Jurkat, Clone E6-1 (cell line): ENCODE measurements around the gene FRMPD1. TPM values are rescaled to one million over a fixed set of nuclear protein-coding genes. Genes with fewer than 3 reads are reported as not detected.
"Not testable (repeated sequence)": the region's sequence is repeated elsewhere in the genome, so short reads cannot be mapped to it uniquely, and the experiment has no call there.

Experiments used
- DNase-seq: peaks from one replicate; pipeline ENCODE4 v3.0.0-alpha.2; 2011; ENCODE audit warnings: low read depth, low spot score
- H3K4me3 ChIP-seq: 2 replicates; pipeline ENCODE4 v1.5.1; 2011; ENCODE audit warnings: mild to moderate bottlenecking, low read length, control low read depth, moderate library complexity
- polyA plus RNA-seq: library from polyadenylated mRNA; unstranded; fragments of >200 nt; gene quantifications from one replicate; pipeline ENCODE4 v1.2.1, GENCODE V29; 2012; ENCODE audit warnings: missing spikeins; ENCODE audit not compliant: insufficient read length, insufficient read depth

FRMPD1 gene, protein sequence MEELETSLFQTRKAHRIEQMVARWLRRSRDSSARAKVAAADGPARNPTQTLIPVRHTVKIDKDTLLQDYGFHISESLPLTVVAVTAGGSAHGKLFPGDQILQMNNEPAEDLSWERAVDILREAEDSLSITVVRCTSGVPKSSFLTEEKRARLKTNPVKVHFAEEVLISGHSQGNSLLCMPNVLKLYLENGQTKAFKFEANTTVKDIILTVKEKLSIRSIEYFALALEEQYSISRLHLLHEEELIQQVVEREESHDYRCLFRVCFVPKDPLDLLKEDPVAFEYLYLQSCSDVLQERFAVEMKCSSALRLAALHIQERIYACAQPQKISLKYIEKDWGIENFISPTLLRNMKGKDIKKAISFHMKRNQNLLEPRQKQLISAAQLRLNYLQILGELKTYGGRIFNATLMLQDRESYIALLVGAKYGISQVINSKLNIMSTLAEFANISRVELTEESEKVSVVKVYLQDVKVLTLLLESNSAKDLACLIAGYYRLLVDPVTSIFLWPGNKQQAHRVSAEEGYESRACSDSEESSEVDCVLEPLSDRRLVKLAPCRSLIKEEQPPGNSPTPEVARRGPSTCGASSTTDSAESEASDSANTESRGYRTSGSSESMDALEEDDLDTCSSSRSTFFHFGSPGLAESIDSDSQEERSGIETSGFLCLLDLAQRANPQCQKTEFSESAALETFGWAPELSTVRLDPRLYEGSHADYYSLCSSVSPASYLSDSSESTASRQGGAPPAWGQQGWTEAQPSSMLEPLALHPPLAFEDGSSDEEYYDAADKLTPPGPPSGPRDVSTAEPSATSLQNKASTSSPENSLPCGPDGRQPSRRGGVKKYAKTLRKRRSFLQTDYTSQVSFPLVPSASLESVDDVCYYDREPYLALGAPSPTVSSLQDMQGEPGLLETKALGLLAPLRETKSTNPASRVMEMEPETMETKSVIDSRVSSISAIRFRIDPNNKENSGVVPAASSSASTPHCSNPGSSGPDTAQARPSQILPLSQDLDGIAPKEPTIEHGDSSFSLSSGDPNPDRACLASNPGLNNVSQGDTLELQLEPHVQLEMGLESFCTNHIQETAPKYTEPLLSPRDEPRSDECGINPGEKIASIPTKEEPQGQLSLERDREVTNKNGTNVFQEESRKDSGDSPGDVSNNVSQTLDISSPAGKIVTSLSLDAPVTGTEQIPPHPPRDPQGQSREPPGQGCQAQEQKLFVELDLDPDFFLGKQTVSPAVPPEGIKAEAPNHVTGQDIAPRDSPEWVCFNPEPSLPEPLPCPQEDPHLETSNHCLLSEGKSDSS (N-terminal part only)
- 1.2 TPM for polyA plus RNA-seq

DNA sequence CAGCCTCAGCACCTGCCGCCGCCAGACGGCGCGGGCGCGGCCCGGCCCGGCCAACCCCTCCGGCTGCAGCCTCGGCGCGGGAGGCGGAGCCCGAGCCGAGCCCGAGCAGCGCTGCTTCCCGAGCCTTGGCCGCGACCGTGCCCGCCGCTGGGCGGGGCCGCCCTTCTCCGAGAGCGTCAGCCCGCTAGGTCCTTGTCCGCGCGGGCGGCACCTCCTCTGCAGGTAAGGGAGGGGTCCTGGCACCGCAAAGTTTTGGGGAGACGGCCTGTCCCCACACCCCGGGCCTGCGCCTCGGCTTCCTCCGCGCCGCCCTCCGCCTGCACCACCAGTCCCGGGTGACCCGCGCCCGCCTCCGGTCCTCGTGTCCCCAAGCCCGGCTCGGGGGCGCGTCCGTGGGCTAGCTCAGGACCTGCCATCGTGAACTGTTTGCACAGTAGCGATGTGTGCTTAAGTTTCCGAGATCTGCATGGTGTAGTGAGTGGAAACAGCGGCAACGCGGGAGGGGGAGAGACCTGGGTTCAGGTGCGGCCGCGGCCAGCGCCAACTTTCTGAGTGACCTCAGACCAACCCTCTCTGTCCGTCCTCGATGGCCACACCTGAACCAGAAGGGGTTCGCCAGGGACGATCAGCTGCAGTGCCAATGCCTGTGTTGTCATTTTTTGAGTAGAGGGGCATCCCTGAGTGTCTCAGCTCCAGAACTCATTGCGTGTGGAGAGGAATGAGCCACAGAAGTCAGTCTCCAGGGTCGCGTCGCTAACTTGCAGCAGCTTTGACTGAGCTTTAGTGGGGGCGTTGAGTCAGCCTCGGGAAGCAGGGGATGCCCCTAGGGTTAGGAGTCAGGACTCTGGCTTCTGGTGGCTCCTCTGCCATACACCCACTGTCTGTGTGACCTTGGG, at the start of gene FRMPD1:
Gene FRMPD1 (plus strand): TSS at position 82 of the 896 bp plus-strand sequence. CDS start 41,688 bp downstream, outside the sequence.
- DNase-seq: peak; percentile 41
- H3K4me3 ChIP-seq: peak within 1 kb of the TSS; percentile 54

- H3K4me3 ChIP-seq, DNase-seq: not testable (repeated sequence)
Measured at GRCh38 chr9:37602061-37602460, 48.7 kb upstream of the FRMPD1 start.

DNA sequence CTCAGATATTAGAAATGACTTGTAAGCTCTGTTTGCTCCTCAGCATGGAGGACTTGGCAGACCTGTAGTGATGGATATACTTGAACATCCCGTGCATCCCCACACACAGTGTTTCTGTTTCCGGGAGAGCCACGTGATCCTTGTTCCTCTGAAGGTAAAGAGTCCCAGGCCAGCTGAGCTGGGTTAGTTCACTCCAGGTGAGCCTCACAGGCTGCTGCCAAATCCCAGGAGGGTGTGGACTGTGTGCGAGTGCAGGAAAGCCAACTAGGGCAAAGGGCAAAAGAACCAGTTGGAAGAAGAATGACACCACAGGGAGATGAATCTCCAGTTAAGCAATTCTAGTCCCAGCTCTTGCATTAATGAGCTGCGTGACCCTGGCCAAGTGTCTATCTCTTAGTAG, 47.9 kb upstream of the FRMPD1 start:
- no peak for DNase-seq
- no peak overlapping the region for H3K4me3 ChIP-seq

DNA sequence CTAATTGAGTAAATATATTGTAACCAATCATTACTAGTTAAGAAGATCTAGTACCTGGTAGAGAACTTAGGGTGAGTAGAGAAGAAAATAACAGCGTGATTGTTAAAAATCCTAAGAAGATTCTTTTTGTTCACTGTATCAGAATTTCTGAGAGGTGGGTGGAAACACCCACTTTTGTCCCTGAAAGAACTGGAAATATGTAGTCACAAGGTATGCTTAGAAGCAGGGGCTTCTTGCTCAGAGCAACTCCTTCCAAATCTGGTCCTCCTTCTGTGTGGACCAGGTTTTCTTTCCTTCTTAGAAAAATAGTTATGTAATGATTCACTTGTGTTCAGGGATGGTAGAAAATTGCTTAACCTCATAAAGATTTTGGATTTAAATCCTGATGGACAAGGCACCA, 46.5 kb upstream of the FRMPD1 start:
- DNase-seq: no peak
- no peak overlapping the region for H3K4me3 ChIP-seq

- DNase-seq: no peak
- H3K4me3 ChIP-seq: no peak overlapping the region
Measured at GRCh38 chr9:37608250-37608649, 42.5 kb upstream of the FRMPD1 start.

DNA sequence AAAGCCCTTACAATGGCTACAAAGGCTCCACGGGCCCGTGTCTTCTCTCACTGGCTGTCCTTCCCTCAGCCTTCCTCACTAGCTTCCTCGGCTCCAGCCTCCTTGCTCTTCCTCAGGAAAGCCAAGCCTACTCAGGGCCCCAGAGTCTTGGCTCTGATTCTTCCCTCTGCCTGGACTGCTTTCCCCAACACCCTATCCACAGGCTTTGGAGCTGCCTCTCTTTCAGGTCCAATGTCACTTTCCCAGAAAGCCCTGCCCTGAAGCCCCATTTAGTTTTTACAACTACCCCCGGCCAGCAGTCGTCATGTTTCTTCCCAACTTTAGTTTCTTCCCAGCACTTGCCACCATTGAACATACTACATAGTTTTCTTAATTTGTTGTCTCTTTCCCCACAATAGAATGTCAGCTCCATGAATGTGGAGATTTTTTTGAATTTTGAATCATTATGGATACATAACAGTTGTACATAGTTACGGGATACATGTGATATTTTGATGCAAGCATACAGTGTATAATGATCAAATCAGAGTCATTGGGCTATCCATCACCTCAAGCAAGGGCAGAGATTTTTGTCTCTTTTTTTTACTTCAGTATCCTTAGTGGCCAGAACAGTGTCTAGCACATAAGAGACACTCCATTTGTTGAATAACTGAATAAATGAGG, 40.9 kb upstream of the FRMPD1 start:
- DNase-seq: no peak
- H3K4me3 ChIP-seq: no peak overlapping the region

- no peak overlapping the region for H3K4me3 ChIP-seq
- DNase-seq: no peak
Measured at GRCh38 chr9:37611014-37611413, 39.7 kb upstream of the FRMPD1 start.

DNA sequence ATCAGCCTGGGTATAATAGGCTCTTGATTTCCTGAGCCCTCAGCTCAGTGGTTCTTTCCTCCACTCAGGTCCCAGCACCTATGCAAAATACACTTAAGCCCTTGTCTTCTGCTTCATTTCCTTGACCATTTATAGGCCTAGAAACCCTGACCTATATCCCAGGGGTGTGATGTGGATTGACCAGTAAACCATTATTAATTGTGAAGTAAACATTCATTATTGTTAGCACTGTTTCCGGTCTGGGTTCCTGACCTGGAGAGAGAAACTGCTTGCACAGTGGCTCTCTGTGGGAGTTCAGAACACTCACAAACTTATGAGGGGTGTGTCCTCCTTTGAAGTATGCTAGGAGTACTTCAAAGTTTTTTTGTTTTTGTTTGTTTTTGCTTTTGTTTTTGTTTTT, 38.8 kb upstream of the FRMPD1 start:
- DNase-seq: no peak
- no peak overlapping the region for H3K4me3 ChIP-seq

- H3K4me3 ChIP-seq: no peak overlapping the region
- no peak for DNase-seq
Measured at GRCh38 chr9:37617161-37617560, 33.6 kb upstream of the FRMPD1 start.

DNA sequence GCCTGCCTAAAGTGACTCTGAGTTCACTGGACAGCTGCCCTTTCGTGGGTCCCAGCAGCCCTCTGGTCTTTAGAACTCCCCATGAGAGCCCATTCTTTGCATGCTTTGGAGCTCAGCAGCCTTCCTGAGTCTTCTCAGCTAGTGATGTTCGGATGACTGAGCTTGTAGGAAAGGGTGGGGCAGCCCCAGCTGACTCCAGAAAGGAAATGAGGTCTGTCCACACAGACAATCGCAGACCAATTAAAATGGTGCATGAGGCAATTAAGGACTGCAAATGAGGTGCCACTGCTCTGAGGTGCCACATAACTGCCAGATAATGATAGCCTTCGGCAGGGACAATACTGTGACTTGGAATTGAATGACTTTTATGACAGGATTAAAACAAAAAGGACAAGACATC, 32.9 kb upstream of the FRMPD1 start:
- no peak for DNase-seq
- H3K4me3 ChIP-seq: no peak overlapping the region

- H3K4me3 ChIP-seq: no peak overlapping the region
- DNase-seq: no peak
Measured at GRCh38 chr9:37618817-37619216, 31.9 kb upstream of the FRMPD1 start.

DNA sequence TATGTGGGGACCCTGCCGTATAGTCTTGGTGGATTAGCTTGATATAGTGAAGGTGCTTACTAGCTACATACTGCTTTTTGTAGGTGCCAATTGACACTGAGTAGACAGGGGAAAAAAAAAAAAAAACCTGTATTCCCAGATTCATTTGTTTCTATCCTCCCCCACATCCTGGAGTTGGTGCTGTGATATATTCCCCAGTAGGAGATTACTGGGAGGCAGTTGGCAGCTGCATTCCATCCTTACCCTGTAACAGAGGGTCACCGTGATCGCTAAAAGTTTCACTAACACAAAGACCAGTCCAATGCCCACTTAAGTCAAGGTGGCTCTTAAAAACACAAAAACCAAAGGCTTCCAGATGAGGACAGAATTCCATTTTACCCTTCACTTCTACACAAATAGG, 30.9 kb upstream of the FRMPD1 start:
- DNase-seq: no peak
- H3K4me3 ChIP-seq: no peak overlapping the region

- no peak overlapping the region for H3K4me3 ChIP-seq
- DNase-seq: no peak
Measured at GRCh38 chr9:37620396-37620795, 30.4 kb upstream of the FRMPD1 start.

DNA sequence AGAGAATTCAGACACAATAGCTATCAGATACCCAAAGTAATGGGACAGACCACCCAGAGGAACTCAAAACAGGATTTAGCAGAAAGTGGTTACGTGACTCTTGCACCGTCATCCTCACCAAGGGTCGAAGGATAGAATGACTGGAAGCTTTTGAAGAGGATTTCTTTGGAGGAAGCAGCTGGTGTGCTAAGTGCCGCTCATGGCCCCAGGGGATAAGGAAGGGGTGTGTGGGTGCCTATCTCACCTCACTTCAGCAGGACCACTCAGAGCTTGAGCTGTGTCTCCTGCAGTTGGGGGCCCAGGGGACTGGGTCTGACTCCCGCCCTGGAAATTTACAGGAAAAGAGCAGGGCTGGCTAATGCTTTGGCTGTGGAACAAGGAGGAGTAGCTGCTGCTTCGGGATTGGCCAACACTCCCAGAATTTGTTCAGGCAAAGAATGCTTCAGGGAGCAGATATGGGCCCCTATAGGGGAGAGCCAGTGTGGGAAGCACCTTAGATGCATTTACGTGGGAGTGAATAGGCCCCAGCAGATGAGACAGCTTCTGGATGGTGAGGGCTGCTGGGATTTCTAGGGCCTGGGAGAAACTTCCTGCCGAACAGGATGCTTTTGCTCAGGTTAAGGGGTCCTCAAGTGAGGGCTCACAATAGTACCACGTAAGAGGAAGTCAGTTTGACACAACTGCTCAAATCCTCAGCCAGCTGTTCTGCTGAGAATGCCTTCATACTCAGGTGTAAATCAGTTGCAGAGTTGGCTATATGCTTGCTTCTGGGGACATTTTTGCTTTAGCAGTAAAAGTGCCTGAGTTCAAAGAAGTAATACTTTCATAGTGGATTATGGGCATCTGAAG, 29.3 kb upstream of the FRMPD1 start:
- DNase-seq: peak; percentile 20
- no peak overlapping the region for H3K4me3 ChIP-seq

- no peak overlapping the region for H3K4me3 ChIP-seq
- no peak for DNase-seq
Measured at GRCh38 chr9:37622462-37622861, 28.3 kb upstream of the FRMPD1 start.

DNA sequence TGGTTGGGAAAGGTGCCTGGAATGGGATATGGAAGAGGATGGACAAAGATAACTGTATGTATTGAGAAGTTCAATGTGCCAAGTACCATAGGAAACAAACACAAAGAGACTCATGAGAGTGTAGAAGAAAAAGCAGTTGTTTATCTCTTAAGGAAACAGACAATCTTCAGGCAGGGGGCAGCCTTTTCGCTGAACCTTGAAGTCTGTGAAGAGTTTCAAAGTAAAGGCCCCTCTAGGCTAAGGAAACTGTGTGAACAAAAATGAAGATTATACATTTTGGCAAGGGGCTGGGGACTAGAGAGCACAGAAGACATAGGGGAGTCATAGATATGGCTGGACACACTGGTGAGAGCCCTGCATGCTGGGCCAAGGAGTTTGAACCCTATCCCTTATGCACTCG, 27.5 kb upstream of the FRMPD1 start:
- no peak overlapping the region for H3K4me3 ChIP-seq
- no peak for DNase-seq

DNA sequence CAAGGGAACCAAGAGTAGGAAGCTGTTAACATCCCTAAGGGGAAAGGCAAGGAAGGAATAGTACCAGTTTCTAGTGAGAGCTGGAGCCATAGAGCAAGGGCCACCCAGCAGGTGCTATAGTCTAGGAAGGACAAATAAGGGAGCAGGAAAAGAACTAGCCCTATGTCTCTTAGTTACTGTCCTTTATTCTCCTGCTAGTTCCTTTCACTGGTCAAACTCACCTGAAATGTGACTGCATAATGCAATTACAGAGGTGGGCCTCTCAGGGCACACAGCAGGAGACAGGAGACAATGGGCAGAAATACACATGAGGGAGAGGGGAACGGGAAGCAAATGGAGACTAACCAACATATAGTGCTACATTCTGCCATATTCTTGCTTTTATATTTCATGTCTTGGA, 26.7 kb upstream of the FRMPD1 start:
- no peak overlapping the region for H3K4me3 ChIP-seq
- no peak for DNase-seq
